GM21825 (cell line): ENCODE data around the gene CUX1.

Experiments used
- ATAC-seq: cut with Tn5 transposase; IDR thresholded peaks from one replicate; pipeline ENCODE4 v1.9.1; 2021; ENCODE audit warnings: mild to moderate bottlenecking, moderate library complexity; ENCODE audit not compliant: unreplicated experiment

The CUX1 gene

DNA sequence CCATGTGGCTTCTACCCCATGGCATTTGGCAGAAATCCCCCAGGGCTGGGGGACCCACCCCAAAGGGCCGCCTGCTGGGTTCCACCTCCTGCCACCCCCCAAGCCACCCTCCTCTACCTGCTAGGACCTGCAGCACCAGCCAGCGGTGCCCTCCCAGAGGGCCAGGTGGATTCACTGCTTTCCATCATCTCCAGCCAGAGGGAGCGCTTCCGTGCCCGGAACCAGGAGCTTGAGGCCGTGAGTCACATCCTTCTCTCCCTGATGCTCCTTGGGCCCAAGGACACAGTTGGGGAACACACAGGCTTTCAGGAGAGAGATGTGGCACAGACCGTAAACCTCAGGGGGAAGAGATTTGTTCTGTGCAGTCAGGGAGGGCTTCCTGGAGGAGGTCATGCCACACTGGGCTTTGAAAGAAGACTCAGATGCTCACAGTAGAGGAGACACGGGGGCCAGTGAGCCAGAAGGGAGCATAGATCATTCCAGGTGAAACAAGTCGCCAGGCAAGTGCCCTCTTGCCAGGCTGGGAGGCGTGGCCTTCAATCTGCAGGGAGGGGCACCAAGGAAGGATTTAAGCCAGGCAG is 457.8 kb downstream of the CUX1 start:
- ATAC-seq, result no peak

DNA sequence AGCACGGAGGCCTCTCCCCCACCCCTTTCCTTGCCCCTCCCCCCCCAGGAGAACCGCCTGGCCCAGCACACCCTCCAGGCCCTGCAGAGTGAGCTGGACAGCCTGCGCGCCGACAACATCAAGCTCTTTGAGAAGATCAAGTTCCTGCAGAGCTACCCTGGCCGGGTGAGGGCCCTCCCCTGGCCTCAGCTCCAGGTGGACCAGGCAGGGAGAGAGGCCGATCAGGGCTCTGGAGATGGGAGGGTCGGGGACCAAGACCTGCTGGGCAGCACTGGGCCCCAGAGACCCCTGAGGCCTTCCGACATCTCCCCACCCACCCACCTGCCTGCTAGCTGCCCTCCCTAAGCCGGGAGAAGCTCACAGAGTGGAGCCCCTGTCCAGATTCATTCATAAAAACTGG is 460.5 kb downstream of the CUX1 start:
- no peak for ATAC-seq

DNA sequence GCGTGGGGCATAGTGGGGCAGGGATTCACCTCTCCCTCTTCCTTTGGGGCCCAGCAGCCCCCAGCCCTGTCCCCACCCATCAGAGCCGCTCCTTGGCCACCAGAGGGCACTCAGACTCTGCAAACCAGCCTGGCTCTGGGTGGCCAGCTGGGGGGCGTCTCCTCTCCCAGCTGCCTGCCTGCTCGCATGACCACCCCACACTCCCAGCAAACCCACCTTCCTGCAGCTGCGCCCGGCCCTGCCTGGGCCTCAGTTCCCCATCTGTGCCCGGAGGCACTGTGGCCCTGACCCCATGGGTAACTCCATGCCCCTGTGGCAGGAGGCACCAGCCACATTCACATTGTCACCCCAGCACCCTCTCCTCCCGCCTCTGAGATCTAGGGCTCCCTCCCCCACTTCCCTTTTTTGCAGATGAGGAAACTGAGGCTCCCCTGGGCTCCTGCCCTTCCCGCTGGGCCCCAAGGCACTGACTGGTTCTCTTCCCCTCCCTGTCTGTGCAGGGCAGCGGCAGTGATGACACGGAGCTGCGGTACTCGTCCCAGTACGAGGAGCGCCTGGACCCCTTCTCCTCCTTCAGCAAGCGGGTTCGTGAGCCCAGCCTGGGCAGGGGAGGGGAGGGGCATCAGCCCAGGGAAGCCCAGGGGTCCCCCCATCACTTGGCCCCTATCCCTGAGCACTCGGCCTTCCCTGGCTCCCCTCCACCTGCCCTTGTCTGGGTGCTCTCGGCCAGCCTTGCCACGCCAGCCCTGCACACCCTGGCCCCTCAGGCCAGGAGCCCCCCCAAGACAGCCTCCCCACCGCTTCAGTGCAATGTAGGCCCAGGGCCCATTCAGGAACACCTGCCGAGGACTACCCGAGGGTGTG is 462.3 kb downstream of the CUX1 start:
- ATAC-seq, result peak; percentile 74

DNA sequence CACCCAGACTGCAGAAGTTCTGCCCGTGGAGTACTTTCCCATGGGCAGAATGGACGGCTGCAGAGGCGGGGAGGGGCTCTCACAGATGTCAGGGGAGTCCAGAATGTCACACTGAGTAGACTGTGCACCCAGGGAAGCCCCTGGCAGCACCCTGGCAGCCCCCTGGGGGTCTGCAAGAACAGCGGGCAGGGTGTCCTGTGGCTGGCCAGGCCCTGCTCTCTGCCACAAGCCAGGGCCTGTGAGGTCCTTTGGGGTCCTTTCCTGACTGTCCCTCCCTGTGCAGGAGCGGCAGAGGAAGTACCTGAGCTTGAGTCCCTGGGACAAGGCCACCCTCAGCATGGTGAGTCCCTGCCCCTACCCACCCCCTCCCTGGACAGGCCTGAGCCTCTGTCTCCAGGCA is 463.1 kb downstream of the CUX1 start:
- no peak for ATAC-seq

DNA sequence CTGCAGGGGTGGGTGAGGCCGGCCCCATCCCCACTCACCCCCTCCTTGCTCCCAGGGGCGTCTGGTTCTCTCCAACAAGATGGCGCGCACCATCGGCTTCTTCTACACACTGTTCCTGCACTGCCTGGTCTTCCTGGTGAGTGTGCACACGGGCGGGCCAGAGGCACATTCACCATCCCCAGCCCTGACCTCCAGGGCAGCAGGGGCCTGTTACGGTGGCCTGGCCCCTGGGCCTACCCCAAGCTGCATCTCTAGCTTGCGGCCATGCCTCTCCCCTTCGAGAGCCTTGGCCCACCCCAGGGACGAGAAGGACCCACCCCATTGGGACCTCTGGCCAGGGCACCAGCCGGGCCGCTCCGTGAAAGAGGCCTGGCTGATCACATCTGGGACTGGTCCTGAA is 464.4 kb downstream of the CUX1 start:
- no peak for ATAC-seq

DNA sequence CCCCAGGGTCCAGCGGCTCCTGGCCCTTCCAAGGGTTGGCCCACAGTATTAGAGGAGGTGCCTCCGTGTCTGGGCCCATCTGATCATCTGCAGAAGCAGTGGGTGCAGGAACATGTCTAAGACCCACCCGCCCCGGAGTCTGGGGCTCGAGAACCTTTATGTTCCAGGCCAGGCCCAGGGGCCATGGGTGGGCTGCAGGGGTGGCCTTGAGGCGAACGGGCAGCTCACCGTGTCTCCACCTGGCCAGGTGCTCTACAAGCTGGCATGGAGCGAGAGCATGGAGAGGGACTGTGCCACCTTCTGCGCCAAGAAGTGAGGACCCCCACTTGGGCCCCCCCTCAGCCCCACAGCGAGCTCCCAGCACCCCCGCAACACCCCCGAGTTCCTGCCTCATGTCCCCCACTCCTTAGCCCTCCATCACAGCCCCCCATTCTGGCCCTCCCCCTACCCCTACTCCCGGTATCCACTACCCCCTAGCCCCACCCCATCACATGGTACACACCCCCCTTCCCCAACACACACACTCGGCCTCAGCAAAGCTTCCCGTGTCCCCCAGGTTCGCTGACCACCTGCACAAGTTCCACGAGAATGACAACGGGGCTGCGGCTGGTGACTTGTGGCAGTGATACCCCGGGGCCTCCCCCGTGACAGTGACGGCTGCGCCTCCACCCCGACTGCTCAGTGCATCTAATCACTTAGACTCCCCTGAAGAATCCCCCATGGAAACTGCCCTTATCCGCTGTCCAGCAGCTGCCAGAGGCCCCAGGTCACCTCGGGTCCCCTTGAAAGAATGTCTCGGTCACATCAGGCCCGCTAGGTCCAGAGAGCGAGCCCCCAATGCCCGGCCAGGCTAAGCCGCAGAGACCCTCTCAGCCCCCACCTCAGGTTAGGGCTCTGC is 465.3 kb downstream of the CUX1 start:
- no peak for ATAC-seq

DNA sequence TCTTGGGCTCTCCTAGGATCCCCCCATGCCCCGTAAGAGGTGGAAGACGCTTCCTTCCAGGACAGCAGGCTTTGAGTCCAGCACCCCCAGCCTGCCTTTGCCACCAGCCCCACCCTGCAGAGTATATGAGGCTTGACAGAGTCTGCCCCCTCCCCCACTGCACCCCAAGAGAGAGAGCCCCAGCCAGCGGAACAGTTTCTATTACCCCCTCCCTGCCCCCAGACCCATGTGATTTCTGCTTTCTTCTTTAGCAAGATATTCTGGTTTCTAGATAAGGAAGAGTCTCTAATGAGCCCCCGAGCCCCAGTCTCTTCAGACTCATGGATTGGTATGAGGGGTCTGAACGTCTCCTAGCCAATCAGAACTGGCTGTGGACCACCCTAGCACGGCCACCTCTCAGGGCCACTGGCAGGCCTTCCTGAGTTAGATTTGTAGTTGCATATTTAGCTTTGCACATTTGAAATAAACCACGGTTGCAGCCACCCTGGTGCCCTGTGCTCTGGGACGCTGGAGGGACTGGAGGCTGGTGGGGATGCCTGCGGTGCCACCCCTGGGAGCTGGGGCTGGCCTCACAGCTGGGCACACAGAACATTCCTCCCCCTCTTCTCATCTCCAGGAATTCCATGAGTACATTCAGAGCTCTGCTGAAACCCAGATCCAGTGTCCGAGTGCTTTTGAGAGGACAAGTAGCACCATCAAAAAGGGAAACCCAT is 466.2 kb downstream of the CUX1 start:
- no peak for ATAC-seq

DNA sequence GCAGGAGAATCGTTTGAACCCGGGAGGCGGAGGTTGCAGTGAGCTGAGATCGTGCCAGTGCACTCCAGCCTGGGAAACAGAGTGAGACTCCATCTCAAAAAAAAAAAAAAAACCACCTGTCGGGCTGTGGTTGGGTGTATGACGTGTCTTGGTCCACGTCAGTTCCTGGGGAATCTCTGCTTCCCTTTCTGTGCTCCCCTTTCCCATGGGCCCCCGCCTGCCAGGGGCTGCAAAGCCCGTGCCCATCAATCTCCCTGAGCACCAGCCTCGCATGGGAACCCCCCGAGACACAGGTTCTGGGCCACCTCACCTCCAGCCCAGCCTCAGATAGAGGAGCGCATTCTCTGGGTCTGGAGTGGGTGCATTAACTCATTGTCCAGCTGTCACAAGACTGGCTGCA is 467.0 kb downstream of the CUX1 start:
- no peak for ATAC-seq

DNA sequence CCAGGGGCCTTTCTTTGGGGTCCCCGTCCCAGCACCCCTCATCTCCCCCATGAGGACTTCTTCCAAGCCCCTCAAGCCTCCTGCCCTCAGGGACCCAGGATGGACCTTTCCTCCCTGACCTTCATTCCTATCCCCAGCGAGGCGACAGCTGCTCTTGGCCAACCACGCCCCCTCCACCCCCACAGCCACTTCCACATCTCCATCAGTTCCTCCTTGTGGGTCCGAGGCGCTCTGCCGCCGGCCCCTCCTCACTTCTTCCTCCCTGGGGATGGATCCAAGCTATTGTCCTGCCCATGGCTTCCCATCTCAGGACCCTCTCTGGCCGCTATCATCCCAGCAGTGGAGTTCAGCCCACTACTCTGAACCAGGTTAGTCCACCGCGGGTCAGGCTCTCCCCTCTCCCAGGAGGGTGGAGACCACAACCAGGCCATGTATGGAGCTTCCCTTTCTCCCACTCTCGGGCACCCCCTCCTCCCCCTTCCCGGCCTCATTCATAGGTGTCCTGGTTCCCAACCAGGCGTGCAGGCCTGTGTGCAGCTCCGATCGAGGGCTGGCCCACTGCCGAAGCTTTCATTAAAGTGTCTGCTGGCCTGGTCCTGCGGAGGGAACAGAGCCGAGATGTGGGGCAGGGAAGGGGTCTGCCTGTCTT is 467.6 kb downstream of the CUX1 start:
- ATAC-seq, result no peak

DNA sequence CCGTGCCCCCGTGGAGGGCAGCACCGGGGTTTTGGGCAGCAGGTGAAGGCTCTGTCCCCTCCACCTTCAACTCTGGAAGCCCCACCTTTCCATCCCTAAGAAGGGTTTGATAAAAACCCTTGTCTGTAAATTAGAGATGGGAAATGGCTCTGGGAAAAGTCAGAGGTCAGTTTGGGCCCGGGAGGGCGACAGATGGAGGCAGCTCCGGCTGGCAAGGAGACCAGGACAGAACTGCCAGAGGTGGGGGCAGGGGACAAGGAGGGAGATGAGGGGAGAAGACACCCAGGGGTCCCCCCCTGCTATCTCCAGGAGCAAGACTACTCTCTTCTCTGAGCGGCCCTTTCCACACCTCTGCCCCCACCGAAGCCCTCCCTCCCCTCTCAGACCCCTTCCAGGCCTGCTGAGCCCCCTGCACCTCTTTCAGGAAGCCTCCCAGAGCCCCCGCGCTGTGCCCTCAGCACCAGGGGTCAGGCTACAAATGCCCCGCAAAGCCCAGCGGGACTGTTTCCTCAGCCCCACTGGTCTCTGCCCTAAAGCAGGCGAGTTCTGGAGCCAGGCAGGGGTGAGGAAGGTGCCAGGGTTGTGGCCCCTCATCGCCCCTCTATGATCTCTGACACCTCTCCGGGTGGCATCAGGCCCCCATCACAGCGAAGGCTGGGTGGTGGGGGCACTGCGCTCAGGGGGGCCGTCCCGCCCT is 468.3 kb downstream of the CUX1 start:
- ATAC-seq, result no peak

DNA sequence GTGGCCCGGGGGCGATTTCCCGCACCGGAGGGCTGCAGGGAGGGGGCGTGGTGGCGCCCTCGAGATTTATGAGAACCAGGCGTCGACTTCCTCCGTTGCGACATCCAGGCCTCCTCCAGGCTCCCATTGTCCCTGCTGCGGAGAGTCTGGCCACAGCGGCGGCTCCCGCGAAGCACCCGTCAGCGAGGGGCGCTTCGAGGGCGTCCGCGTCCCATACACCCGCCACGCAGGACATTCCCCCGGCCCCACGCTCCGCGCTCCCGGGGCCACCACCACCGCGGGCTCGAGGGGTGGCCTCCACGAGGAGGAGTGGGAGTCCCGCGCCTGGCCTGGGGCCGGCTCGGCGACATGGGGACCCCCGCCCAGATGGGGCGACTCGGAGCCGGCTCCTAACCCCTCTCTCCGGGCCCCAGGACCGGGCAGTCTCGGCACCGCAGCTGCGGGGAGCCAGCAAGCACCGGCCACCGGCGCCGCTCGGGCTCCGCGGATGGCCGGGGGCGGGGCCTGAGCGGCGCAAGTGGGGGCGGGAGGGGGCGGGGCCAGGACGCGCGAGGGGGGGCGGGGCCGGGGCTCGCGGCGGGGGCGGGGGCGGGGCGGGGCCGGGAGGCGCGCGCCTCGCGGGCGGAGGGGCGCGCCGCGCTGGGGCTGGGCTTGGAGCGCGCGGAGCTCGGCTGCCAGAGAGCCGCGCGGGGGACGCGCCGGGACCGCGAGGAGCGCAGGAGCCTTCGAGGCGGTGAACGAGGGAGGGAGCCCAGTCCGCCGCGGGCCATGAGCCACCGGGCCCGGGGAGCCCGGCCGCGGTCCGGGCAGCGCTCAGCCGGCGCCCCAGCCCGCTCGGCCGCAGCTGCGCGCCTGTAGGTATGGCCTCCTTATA is 469.0 kb downstream of the CUX1 start, which contains the start of gene SH2B2:
Gene SH2B2, plus strand, starts transcription at position 632 of the 874 bp plus-strand sequence. CDS start 13,683 bp downstream, outside the sequence.
- peak; percentile 25 for ATAC-seq

DNA sequence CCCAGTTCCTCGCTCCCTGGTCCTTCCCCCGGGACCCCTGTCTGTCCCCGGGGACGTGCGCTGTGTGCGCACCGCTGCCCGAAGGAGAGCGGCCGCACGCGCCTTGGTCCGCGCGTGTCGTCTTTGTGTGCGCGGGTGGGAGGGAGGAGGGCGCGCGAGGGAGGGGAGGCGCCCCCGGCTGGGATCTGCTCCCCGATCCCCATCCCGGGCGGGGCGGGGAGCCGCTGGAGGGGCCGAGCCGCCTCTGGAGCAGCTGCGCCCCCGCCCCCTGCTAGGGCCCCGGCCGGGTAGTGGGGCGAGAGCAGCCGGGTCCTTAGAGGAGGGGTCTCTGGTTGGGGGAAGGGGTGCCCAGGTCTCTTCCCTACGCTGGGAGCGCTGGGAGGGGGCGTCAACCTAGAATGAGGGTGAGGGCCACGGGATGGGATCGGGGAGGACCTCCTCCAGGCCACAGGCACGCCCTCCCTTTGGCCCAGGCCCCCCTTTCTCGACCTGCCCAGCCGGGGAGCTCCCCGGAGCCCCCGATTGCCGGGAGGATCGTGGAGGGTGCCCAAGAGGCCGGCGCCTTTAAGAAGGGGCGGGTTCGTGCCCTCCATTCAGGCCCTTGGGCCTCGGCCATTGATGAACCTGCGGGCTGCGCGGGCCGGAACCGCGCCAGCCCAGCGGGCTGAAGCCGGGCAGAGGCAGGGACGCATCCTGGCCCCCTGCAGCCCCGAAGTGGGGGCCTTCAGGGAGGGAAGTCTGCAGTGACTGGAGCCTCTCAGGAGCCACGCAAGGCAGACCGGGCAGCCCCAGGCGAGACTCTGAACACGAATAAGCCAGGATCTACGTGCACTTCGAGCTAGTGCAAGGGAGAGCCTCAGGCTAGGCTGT is 469.9 kb downstream of the CUX1 start:
- ATAC-seq, result peak; percentile 6

DNA sequence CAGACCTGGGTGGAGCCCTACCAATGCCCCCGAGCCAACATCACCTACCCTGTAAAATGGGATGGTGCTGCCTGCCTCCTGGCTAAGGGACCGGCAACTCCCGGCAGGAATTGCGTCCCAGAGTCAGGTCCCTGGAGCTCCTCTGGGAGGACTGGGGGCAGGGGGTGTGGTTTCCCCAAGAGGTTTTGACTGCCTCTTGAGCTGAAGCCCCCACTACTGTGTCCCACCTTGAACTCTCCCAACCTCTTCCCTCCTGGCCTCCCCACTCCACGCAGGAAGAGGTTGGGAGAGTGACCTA is 470.5 kb downstream of the CUX1 start:
- ATAC-seq, result no peak

DNA sequence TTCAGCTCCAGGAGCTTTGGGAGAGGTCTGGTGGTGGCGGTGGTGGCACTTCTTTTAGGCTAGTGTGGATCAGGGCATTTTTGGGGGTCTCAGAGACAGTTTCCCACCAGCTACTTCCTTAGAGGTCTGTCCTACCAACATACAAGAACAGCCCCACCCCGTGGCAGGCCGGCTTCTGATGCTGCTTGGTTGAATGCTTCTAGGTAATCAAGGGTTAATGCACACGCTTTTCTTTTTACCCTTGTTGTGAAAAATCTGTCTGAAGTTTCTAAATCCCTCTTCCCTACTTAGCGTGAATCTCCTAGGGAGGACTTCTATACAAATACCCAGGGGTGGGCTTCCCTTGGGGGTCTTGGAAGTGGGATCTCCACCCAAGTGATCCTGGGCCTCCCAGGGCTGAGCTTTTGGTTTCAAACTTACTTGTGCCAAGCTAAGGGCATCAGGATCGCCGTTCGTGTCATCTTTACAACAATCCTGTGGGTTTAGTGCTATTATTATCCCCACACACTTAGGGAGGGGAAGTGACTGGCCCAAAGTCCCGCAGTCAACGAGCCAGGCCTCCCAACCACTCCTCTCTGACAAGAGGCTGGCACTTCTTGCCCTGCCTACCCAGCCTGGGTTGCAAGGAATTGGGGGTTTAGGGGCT is 471.0 kb downstream of the CUX1 start:
- no peak for ATAC-seq

DNA sequence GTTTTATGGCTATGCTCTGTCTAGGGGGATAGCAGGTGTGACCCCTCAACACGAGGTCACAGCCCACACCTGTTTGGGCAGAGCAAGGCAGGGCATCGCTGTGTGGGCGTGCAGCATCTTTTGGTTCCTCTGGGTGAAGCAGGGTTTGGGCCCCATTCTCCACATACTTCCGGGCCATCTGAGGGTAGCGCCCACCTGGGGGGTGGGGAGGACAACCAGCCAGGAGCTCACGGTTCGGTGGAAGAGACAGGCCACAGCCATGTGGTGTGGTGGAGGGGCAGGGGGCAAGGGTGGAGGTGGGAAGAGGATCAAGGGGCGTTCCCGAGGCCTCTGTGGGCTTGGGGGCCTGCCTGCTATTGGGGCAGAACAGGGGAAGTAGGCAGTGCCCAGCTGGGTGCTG is 471.6 kb downstream of the CUX1 start:
- ATAC-seq, result no peak

DNA sequence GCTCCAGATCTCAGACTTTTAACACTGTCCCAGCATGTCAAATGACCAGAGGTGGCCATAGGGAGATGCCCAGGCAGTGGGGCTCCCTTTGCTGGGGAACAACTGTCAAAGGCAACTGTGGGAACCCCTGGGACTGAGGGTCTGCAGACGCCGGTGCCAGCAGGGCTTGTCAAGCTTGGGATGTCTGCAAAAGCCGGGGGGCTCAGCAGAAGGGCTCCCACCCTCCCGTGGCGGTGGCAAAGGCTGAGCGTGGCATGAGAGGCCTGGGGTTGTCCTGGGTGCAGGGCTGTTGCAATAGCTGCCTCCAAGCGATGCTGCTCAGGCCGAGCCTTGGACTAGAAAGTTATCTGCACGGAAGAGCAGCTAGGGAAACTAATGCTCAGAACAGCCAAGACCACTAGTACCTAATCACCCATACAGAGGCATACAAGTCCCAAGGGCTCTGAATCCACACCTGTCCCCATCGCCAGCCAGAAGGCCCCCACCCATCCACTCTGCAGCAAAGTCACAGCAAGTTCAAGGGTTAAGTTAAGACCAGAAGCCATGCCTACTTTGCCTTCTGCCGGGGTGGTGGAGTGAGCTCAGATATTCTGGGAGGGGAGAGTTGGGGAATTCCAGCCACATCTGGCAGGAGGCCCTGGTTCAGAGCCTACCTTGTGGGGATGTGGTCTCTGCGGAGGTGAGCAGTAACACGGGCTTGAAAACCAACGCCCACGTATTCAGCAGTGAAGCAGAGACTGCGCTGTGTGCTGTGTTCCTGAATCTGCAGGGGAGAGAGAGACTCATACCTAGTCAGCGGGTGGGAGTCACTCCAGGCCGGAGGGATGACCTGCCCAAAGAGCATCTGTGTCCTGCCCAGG is 473.9 kb downstream of the CUX1 start:
- ATAC-seq, result peak; percentile 33

DNA sequence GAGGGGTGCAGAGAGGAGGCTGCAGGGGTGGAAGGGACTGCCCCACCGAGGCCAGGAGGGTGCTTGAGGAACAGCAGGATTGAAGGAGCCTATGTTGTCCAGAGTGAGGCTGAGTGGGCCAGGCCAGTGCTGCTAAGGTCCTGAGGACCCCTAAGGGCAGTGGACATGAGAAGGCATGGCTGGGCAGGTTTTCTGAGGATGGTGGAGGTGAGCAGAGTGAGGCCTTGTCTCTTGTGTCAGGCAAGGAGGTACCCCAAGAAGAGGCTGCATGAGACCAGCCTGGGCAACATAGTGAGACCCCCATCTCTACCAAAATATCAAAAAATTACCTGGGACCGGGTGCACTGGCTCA is 474.5 kb downstream of the CUX1 start:
- no peak for ATAC-seq
